Esophagus squamous epithelium (tissue), 5 donors: ENCODE measurements around the gene FSTL4. TPM values are rescaled to one million over a fixed set of nuclear protein-coding genes. Genes with fewer than 3 reads are reported as not detected.

Source experiments
- DNase-seq: peaks from one replicate; lab custom pipeline; 2025; lab: John Stamatoyannopoulos, UW
- H3K27ac ChIP-seq, 4 donors: fragments of 200-600 bp; sonication (generic); one replicate each; pipeline ENCODE4 v1.5.1; 2016 to 2019; ENCODE audit warnings: mild to moderate bottlenecking in 1 of 4
- H3K27me3 ChIP-seq, 4 donors: fragments of 200-600 bp; sonication (generic); 1 replicate in 3 of 4; 2 replicates in 1 of 4; pipeline versions ENCODE4 v1.5.1 to v1.6.0; 2017 to 2021; ENCODE audit warnings: antibody characterized with exemption in 1 of 4
- H3K36me3 ChIP-seq, 3 donors: fragments of 200-600 bp; sonication (generic); one replicate each; pipeline ENCODE4 v1.5.1; 2016 to 2019
- H3K4me1 ChIP-seq, 3 donors: fragments of 200-600 bp; sonication (generic); one replicate each; pipeline ENCODE4 v1.5.1; 2017 to 2019
- H3K4me3 ChIP-seq, 4 donors: fragments of 200-600 bp; sonication (generic); 1 replicate in 3 of 4; 2 replicates in 1 of 4; pipeline ENCODE4 v1.5.1; 2016 to 2019; ENCODE audit warnings: mild to moderate bottlenecking in 2 of 4, moderate library complexity in 1 of 4
- H3K9me3 ChIP-seq, 3 donors: fragments of 200-600 bp; sonication (generic); one replicate each; pipeline ENCODE4 v1.5.1; 2016 to 2019
- CTCF ChIP-seq, 6 experiments: fragments of 450-650 bp in 4 of 6; fragments of 200-600 bp in 2 of 6; sonication (generic) in 2 of 6; IDR thresholded peaks; one replicate each; pipeline ENCODE4 v1.5.1; 2016 to 2019; ENCODE audit warnings: antibody characterized with exemption in 6 of 6, mild to moderate bottlenecking in 4 of 6, moderate library complexity in 4 of 6
- POLR2A ChIP-seq, 4 donors: fragments of 450-650 bp; IDR thresholded peaks; one replicate each; pipeline ENCODE4 v1.6.1; 2017; ENCODE audit warnings: antibody characterized with exemption in 4 of 4, mild to moderate bottlenecking in 4 of 4, moderate library complexity in 3 of 4
- WGBS, 2 donors: methylation state at CpG; one replicate each; pipeline ENCODE4 v1.1.5; 2018; 5-methylcytosine and 5-hydroxymethylcytosine counted together
- intact Hi-C: fragments of 100-400 bp; cut with DNase I; formaldehyde crosslinking; loops from one replicate; pipeline ENCODE4 v1.15.0; 2022
- total RNA-seq, 4 donors: library from RNA; depleted of rRNA; stranded (reverse); fragments of >200 nt; gene quantifications; one replicate each; pipeline ENCODE4 v1.1.0, GENCODE V29; 2016
- donor health status: DM: yes; HTN: yes; CAD: no.

The FSTL4 gene
- total RNA-seq, 4 donors from 2014 or later, result 0.53 to 4.1 (median 1.4) TPM

GRCh38 chr5:133494232-133494922, 118.0 kb downstream of the FSTL4 start:
- no peaks in the 10 kb centered on the region for H3K36me3 ChIP-seq
- TF ChIP-seq POLR2A (IDR thresholded peaks at IDR 0.05), result no peak
- TF ChIP-seq CTCF (IDR thresholded peaks at IDR 0.05), result no peak
- no peaks in the 10 kb centered on the region for H3K4me1 ChIP-seq
- WGBS, 2 donors, result 77 to 86% methylated on average over 6 of the region's 6 CpGs
- no peak overlapping the region for H3K27ac ChIP-seq
- no peak for DNase-seq
- no peaks in the 10 kb centered on the region for H3K9me3 ChIP-seq
- intact Hi-C loops, result no loop called here
- no peaks in the 10 kb centered on the region for H3K27me3 ChIP-seq
- H3K4me3 ChIP-seq, result no peak overlapping the region

- WGBS, 2 donors, result 10 to 43% methylated on average over 1 of the region's 1 CpG
- TF ChIP-seq CTCF (IDR thresholded peaks at IDR 0.05) (peak in 2 of 6 experiments; percentile 24 to 56), POLR2A (IDR thresholded peaks at IDR 0.05) (no peak)
- H3K27me3 ChIP-seq, result no peaks in the 10 kb centered on the region
- peak overlapping the region in 1 of 4 donors; percentile 50 for H3K27ac ChIP-seq
- intact Hi-C loops, result no loop called here
- no peaks in the 10 kb centered on the region for H3K4me1 ChIP-seq
- no peaks in the 10 kb centered on the region for H3K9me3 ChIP-seq
- no peak overlapping the region for H3K4me3 ChIP-seq
- H3K36me3 ChIP-seq, result no peaks in the 10 kb centered on the region
- DNase-seq, result no peak
Observed at GRCh38 chr5:133489632-133490031, 122.7 kb downstream of the FSTL4 start.

GRCh38 chr5:133487093-133487492, 125.2 kb downstream of the FSTL4 start:
- DNase-seq, result no peak
- Histone ChIP-seq H3K36me3 (no peaks in the 10 kb centered on the region), H3K27ac (no peak overlapping the region), H3K4me1 (peaks cover 8 to 24% (median 11%) of the 10 kb centered on the region in 3 donors), H3K9me3 (no peaks in the 10 kb centered on the region), H3K4me3 (no peak overlapping the region), H3K27me3 (no peaks in the 10 kb centered on the region)
- WGBS, 2 donors, result 20 to 73% methylated on average over 1 to 4 of the region's 4 CpGs
- TF ChIP-seq CTCF (IDR thresholded peaks at IDR 0.05) (no peak), POLR2A (IDR thresholded peaks at IDR 0.05) (no peak)
- intact Hi-C loops, result no loop called here

- Histone ChIP-seq H3K4me1 (peaks cover 8 to 40% (median 13%) of the 10 kb centered on the region in 3 donors), H3K36me3 (no peaks in the 10 kb centered on the region), H3K4me3 (no peak overlapping the region), H3K27ac (no peak overlapping the region), H3K9me3 (no peaks in the 10 kb centered on the region), H3K27me3 (no peaks in the 10 kb centered on the region)
- TF ChIP-seq POLR2A (IDR thresholded peaks at IDR 0.05), result no peak
- no peak for TF ChIP-seq CTCF (IDR thresholded peaks at IDR 0.05)
- 58 to 90% methylated on average over 4 to 5 of the region's 5 CpGs for WGBS, 2 donors
- intact Hi-C loops, result no loop called here
- no peak for DNase-seq
Observed at GRCh38 chr5:133485468-133485867, 126.9 kb downstream of the FSTL4 start.

GRCh38 chr5:133483406-133484090, 128.8 kb downstream of the FSTL4 start:
- DNase-seq, result no peak
- H3K9me3 ChIP-seq, result no peaks in the 10 kb centered on the region
- intact Hi-C loops, result no loop called here
- peaks cover 8 to 49% (median 13%) of the 10 kb centered on the region in 3 donors for H3K4me1 ChIP-seq
- TF ChIP-seq CTCF (IDR thresholded peaks at IDR 0.05) (no peak), POLR2A (IDR thresholded peaks at IDR 0.05) (no peak)
- no peaks in the 10 kb centered on the region for H3K36me3 ChIP-seq
- H3K4me3 ChIP-seq, result no peak overlapping the region
- no peaks in the 10 kb centered on the region for H3K27me3 ChIP-seq
- WGBS, 2 donors, result 68 to 76% methylated on average over 4 to 5 of the region's 5 CpGs
- peak overlapping the region in 3 of 4 donors; percentile 60 to 71 (median 68) for H3K27ac ChIP-seq
